ENCODE data around the gene CALML3. TPM values are rescaled to one million over a fixed set of nuclear protein-coding genes. Genes with fewer than 3 reads are reported as not detected.

CALML3 gene
- total RNA-seq, 1 experiment from 2014 or later = not detected

DNA sequence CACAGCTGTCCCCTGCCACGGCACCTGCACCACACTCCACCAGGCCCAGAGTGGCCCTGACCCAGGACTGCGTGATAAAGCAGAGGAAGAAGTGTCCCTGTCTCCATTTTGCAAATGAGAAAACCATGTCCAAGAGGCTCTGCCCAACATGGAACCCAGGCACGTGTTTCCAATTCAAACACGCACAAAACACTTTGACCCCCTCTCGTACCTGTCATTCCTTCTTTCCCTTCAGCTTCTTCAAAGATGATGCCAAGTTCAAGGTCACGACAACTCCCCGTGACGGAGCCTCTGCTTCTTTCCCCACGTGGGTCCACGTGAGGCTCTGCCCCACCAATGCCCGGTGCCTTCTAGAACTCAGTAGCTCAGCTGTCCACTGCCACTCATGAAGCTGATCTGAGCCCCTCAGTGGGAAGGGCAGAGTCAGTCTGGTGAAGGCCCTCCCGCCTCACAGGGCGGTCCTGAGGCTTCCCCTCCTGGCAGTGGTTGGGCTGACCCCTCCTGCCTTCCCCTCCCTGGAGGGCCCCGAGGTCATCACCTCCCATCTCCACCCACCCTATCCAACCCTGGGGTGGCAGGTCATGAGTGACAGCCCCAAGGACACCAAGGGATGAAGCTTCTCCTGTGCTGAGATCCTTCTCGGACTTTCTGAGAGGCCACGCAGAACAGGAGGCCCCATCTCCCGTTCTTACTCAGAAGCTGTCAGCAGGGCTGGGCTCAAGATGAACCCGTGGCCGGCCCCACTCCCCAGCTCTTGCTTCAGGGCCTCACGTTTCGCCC is 44.4 kb upstream of the CALML3 start:
- no TSS peak for BruUV-seq (replicated peaks)
- ChIA-PET CTCF (no interaction called here), POLR2A (no interaction called here)
- H3K27ac ChIP-seq (ENCODE audit: low read length) = no peak overlapping the region
- intact Hi-C loops (cut with micrococcal nuclease; ENCODE audit: unreplicated experiment) = no loop called here
- ATAC-seq (no peak), DNase-seq (ENCODE audit: low read depth, low spot score) (no peak)
- no peaks in the 10 kb centered on the region for H3K36me3 ChIP-seq (ENCODE audit: control insufficient read depth, insufficient read depth, low read length)
- in situ Hi-C loops (cut with HindIII; ENCODE audit: low pct_unique_long_range_greater_than_20kb, low sequenced_read_pairs) = no loop called here
- H3K27me3 ChIP-seq (ENCODE audit: control insufficient read depth, insufficient read depth, low read length) = no peaks in the 10 kb centered on the region
- H3K9me3 ChIP-seq (ENCODE audit: control insufficient read depth, insufficient read depth, low read depth, low read length) = no peaks in the 10 kb centered on the region
- no peak overlapping the region for H3K4me3 ChIP-seq (ENCODE audit: low read depth in 2 of 2, low read length in 2 of 2)
- TF ChIP-seq, protein P1, sequence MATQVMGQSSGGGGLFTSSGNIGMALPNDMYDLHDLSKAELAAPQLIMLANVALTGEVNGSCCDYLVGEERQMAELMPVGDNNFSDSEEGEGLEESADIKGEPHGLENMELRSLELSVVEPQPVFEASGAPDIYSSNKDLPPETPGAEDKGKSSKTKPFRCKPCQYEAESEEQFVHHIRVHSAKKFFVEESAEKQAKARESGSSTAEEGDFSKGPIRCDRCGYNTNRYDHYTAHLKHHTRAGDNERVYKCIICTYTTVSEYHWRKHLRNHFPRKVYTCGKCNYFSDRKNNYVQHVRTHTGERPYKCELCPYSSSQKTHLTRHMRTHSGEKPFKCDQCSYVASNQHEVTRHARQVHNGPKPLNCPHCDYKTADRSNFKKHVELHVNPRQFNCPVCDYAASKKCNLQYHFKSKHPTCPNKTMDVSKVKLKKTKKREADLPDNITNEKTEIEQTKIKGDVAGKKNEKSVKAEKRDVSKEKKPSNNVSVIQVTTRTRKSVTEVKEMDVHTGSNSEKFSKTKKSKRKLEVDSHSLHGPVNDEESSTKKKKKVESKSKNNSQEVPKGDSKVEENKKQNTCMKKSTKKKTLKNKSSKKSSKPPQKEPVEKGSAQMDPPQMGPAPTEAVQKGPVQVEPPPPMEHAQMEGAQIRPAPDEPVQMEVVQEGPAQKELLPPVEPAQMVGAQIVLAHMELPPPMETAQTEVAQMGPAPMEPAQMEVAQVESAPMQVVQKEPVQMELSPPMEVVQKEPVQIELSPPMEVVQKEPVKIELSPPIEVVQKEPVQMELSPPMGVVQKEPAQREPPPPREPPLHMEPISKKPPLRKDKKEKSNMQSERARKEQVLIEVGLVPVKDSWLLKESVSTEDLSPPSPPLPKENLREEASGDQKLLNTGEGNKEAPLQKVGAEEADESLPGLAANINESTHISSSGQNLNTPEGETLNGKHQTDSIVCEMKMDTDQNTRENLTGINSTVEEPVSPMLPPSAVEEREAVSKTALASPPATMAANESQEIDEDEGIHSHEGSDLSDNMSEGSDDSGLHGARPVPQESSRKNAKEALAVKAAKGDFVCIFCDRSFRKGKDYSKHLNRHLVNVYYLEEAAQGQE (IDR thresholded peaks at IDR 0.05; ENCODE audit: insufficient read depth in 1 of 2, low read depth in 2 of 2, low read length in 1 of 2) = no peak
- TF ChIP-seq SIN3A (IDR thresholded peaks at IDR 0.05; ENCODE audit: borderline replicate concordance, insufficient read depth, low read depth, low read length) = no peak
- no peaks in the 10 kb centered on the region for H3K4me1 ChIP-seq (ENCODE audit: control insufficient read depth, insufficient read depth, low read length)

DNA sequence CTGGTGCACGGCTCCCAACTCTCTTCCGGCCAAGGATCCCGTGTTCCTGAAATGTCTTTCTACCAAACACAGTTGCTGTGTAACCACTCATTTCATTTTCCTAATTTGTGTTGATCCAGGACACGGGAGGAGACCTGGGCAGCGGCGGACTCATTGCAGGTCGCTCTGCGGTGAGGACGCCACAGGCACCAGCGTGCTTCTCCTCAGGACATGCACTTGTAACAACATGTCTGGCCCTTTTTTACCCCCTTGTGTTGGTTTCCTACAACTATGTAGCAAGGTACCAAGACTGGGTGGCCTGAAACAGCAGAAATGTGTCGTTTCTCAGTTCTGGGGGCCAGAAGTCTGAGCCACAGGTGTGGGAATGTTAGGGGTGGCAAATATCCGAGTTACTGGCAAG is 43.6 kb upstream of the CALML3 start:
- no peak overlapping the region for H3K4me3 ChIP-seq (ENCODE audit: low read depth in 2 of 2, low read length in 2 of 2)
- DNase-seq (ENCODE audit: low read depth, low spot score) (no peak), ATAC-seq (no peak)
- H3K4me1 ChIP-seq (ENCODE audit: control insufficient read depth, insufficient read depth, low read length) = no peaks in the 10 kb centered on the region
- H3K36me3 ChIP-seq (ENCODE audit: control insufficient read depth, insufficient read depth, low read length) = no peaks in the 10 kb centered on the region
- no peaks in the 10 kb centered on the region for H3K9me3 ChIP-seq (ENCODE audit: control insufficient read depth, insufficient read depth, low read depth, low read length)
- TF ChIP-seq, protein P2, sequence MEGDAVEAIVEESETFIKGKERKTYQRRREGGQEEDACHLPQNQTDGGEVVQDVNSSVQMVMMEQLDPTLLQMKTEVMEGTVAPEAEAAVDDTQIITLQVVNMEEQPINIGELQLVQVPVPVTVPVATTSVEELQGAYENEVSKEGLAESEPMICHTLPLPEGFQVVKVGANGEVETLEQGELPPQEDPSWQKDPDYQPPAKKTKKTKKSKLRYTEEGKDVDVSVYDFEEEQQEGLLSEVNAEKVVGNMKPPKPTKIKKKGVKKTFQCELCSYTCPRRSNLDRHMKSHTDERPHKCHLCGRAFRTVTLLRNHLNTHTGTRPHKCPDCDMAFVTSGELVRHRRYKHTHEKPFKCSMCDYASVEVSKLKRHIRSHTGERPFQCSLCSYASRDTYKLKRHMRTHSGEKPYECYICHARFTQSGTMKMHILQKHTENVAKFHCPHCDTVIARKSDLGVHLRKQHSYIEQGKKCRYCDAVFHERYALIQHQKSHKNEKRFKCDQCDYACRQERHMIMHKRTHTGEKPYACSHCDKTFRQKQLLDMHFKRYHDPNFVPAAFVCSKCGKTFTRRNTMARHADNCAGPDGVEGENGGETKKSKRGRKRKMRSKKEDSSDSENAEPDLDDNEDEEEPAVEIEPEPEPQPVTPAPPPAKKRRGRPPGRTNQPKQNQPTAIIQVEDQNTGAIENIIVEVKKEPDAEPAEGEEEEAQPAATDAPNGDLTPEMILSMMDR (IDR thresholded peaks at IDR 0.05) = no peak
- TF ChIP-seq, protein P1 (IDR thresholded peaks at IDR 0.05; ENCODE audit: insufficient read depth in 1 of 2, low read depth in 2 of 2, low read length in 1 of 2) = no peak
- TF ChIP-seq TCF7L2 (IDR thresholded peaks at IDR 0.05; ENCODE audit: low read depth, low read length) (no peak), SIN3A (IDR thresholded peaks at IDR 0.05; ENCODE audit: borderline replicate concordance, insufficient read depth, low read depth, low read length) (no peak), POLR2AphosphoS5 (IDR thresholded peaks at IDR 0.05; ENCODE audit: low read depth, low read length) (no peak)
- intact Hi-C loops (cut with micrococcal nuclease; ENCODE audit: unreplicated experiment) (no loop called here), in situ Hi-C loops (cut with HindIII; ENCODE audit: low pct_unique_long_range_greater_than_20kb, low sequenced_read_pairs) (no loop called here)
- H3K27ac ChIP-seq (ENCODE audit: low read length) = no peak overlapping the region
- POLR2A ChIA-PET = no interaction called here
- no peaks in the 10 kb centered on the region for H3K27me3 ChIP-seq (ENCODE audit: control insufficient read depth, insufficient read depth, low read length)
- no TSS peak for BruUV-seq (replicated peaks)
- CTCF ChIA-PET = no interaction called here
